ES-I3 (cell line): ENCODE measurements around the gene COL10A1.

Experiments used
- H3K36me3 ChIP-seq: 2 replicates; pipeline ENCODE4 v1.6.1; 2013; ENCODE audit warnings: mild to moderate bottlenecking, low read length, control low read depth, moderate library complexity; ENCODE audit not compliant: insufficient read depth
- H3K4me1 ChIP-seq: 2 replicates; pipeline ENCODE4 v1.6.1; 2013; ENCODE audit warnings: mild to moderate bottlenecking, control low read depth, low read length; ENCODE audit not compliant: insufficient read depth
- H3K9ac ChIP-seq: 2 replicates; pipeline ENCODE4 v1.6.1; 2013; ENCODE audit warnings: low read depth, mild to moderate bottlenecking, low read length, moderate library complexity
- H3K9me3 ChIP-seq: 2 replicates; pipeline ENCODE4 v1.6.1; 2013; ENCODE audit warnings: mild to moderate bottlenecking, low read length, moderate library complexity; ENCODE audit not compliant: control insufficient read depth, insufficient read depth

COL10A1 gene

GRCh38 chr6:116087437-116088027 lies 38.4 kb downstream of the COL10A1 start:
- H3K9me3 ChIP-seq: no peaks in the 10 kb centered on the region
- no peaks in the 10 kb centered on the region for H3K4me1 ChIP-seq
- no peak overlapping the region for H3K9ac ChIP-seq
- H3K36me3 ChIP-seq: no peaks in the 10 kb centered on the region; the same call in 1 of the 2 replicates

GRCh38 chr6:116084284-116084683 lies 41.6 kb downstream of the COL10A1 start:
- Histone ChIP-seq H3K36me3 (no peaks in the 10 kb centered on the region), H3K4me1 (no peaks in the 10 kb centered on the region), H3K9ac (no peak overlapping the region), H3K9me3 (no peaks in the 10 kb centered on the region)

GRCh38 chr6:116083052-116083451 lies 42.9 kb downstream of the COL10A1 start:
- Histone ChIP-seq H3K4me1 (no peaks in the 10 kb centered on the region), H3K36me3 (no peaks in the 10 kb centered on the region), H3K9me3 (no peaks in the 10 kb centered on the region), H3K9ac (no peak overlapping the region)

GRCh38 chr6:116078945-116079344 lies 47.0 kb downstream of the COL10A1 start:
- Histone ChIP-seq H3K36me3 (no peaks in the 10 kb centered on the region), H3K4me1 (peaks cover 5% of the 10 kb centered on the region), H3K9ac (no peak overlapping the region), H3K9me3 (no peaks in the 10 kb centered on the region)

- Histone ChIP-seq H3K36me3 (no peaks in the 10 kb centered on the region), H3K9ac (no peak overlapping the region), H3K4me1 (peaks cover 5% of the 10 kb centered on the region), H3K9me3 (no peaks in the 10 kb centered on the region)
These were observed 47.4 kb downstream of the COL10A1 start for GRCh38 chr6:116078522-116078921.

GRCh38 chr6:116074732-116075390 lies 51.1 kb downstream of the COL10A1 start:
- no peaks in the 10 kb centered on the region; the same call in 1 of the 2 replicates for H3K9me3 ChIP-seq
- peaks cover 5% of the 10 kb centered on the region for H3K4me1 ChIP-seq
- H3K9ac ChIP-seq: no peak overlapping the region
- H3K36me3 ChIP-seq: no peaks in the 10 kb centered on the region

- Histone ChIP-seq H3K36me3 (no peaks in the 10 kb centered on the region), H3K4me1 (peaks cover 5% of the 10 kb centered on the region), H3K9me3 (no peaks in the 10 kb centered on the region; the same call in 1 of the 2 replicates)
These were observed 52.0 kb downstream of the COL10A1 start for GRCh38 chr6:116073765-116074440.

GRCh38 chr6:116072368-116072767 lies 53.6 kb downstream of the COL10A1 start:
- H3K36me3 ChIP-seq: no peaks in the 10 kb centered on the region
- H3K9me3 ChIP-seq: no peaks in the 10 kb centered on the region; the same call in 1 of the 2 replicates
- no peak overlapping the region for H3K9ac ChIP-seq
- H3K4me1 ChIP-seq: peaks cover 3% of the 10 kb centered on the region

More at GRCh38 chr6:116073765-116074440, 52.0 kb downstream of the COL10A1 start:
- H3K9ac ChIP-seq: no peak overlapping the region

GRCh38 chr6:116070616-116071389 lies 55.1 kb downstream of the COL10A1 start:
- H3K9me3 ChIP-seq: no peaks in the 10 kb centered on the region; the same call in 1 of the 2 replicates
- H3K4me1 ChIP-seq: no peaks in the 10 kb centered on the region; the same call in 1 of the 2 replicates
- no peak overlapping the region for H3K9ac ChIP-seq
- H3K36me3 ChIP-seq: no peaks in the 10 kb centered on the region

GRCh38 chr6:116070101-116070500 lies 55.8 kb downstream of the COL10A1 start:
- Histone ChIP-seq H3K9me3 (no peaks in the 10 kb centered on the region; the same call in 1 of the 2 replicates), H3K9ac (no peak overlapping the region), H3K4me1 (no peaks in the 10 kb centered on the region; the same call in 1 of the 2 replicates), H3K36me3 (no peaks in the 10 kb centered on the region)
